ENCODE measurements around the gene TMOD3.

Gene TMOD3

DNA sequence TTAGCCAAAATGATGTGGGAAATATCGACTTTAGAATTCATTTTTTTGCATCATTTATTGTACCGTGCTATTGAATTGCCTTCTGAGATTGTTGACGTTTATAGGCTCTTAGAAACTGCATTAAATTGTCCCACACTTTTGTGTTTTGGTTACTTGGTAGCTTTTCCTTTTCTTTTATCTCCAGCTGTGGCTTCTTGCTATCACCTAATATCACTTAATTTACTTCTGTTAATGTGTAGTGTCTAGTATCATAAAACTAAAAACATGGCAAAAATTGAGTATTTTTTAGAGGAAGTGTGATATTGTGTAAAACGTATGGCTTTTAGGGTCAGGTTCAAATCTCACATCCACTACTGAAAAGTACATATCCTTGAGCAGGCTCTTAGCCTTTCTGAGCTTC, 11.2 kb downstream of the TMOD3 start:
- DNase-seq (ENCODE audit: extremely low spot score) = no peak
- CTCF ChIA-PET = interaction anchor here (1.0 kb wide), 1 partner anchor 44 kb away, joined by 3 read pairs; no protein-coding TSS in a partner anchor
- POLR2A ChIA-PET = no interaction called here
- TF ChIP-seq ZNF384 (IDR thresholded peaks at IDR 0.05) (no peak), BHLHE40 (IDR thresholded peaks at IDR 0.05; ENCODE audit: borderline replicate concordance) (no peak), L3MBTL2 (conservative IDR thresholded peaks at IDR 0.05) (no peak), HDGF (IDR thresholded peaks at IDR 0.05; ENCODE audit: borderline replicate concordance) (no peak), FOXK2 (IDR thresholded peaks at IDR 0.05) (no peak), SUZ12 (IDR thresholded peaks at IDR 0.05) (no peak), FOXA1 (IDR thresholded peaks at IDR 0.05) (no peak), NFRKB (IDR thresholded peaks at IDR 0.05) (no peak), TARDBP (IDR thresholded peaks at IDR 0.05) (no peak)

GRCh38 chr15:51841406-51842040, 12.1 kb downstream of the TMOD3 start:
- TF ChIP-seq SP1 (IDR thresholded peaks at IDR 0.05) = no peak
- TF ChIP-seq ELF4 (IDR thresholded peaks at IDR 0.05) = no peak
- TF ChIP-seq L3MBTL2 (conservative IDR thresholded peaks at IDR 0.05) = no peak
- no peak for TF ChIP-seq FOXK2 (IDR thresholded peaks at IDR 0.05)
- no peak for TF ChIP-seq PKNOX1 (IDR thresholded peaks at IDR 0.05)
- TF ChIP-seq FOXM1 (IDR thresholded peaks at IDR 0.05; ENCODE audit: borderline replicate concordance) = no peak
- TF ChIP-seq ARNT (IDR thresholded peaks at IDR 0.05) = no peak
- TF ChIP-seq NFRKB (IDR thresholded peaks at IDR 0.05) = no peak
- TF ChIP-seq TARDBP (IDR thresholded peaks at IDR 0.05) = no peak
- no peak for TF ChIP-seq CTBP1 (IDR thresholded peaks at IDR 0.05; ENCODE audit: borderline replicate concordance)
- POLR2A ChIA-PET = interaction anchor here (1.4 kb wide), 1 partner anchor 11 kb away, joined by 4 read pairs; no protein-coding TSS in a partner anchor
- DNase-seq (ENCODE audit: extremely low spot score) = no peak
- CTCF ChIA-PET = no interaction called here

GRCh38 chr15:51842265-51842664, 12.8 kb downstream of the TMOD3 start:
- POLR2A ChIA-PET = interaction anchor here (1.4 kb wide), 1 partner anchor 12 kb away, joined by 4 read pairs; no protein-coding TSS in a partner anchor
- TF ChIP-seq CTBP1 (IDR thresholded peaks at IDR 0.05; ENCODE audit: borderline replicate concordance) (no peak), FOXA1 (IDR thresholded peaks at IDR 0.05) (no peak), FOXK2 (IDR thresholded peaks at IDR 0.05) (no peak), HDGF (IDR thresholded peaks at IDR 0.05; ENCODE audit: borderline replicate concordance) (no peak)
- CTCF ChIA-PET = no interaction called here
- no peak for DNase-seq (ENCODE audit: extremely low spot score)

DNA sequence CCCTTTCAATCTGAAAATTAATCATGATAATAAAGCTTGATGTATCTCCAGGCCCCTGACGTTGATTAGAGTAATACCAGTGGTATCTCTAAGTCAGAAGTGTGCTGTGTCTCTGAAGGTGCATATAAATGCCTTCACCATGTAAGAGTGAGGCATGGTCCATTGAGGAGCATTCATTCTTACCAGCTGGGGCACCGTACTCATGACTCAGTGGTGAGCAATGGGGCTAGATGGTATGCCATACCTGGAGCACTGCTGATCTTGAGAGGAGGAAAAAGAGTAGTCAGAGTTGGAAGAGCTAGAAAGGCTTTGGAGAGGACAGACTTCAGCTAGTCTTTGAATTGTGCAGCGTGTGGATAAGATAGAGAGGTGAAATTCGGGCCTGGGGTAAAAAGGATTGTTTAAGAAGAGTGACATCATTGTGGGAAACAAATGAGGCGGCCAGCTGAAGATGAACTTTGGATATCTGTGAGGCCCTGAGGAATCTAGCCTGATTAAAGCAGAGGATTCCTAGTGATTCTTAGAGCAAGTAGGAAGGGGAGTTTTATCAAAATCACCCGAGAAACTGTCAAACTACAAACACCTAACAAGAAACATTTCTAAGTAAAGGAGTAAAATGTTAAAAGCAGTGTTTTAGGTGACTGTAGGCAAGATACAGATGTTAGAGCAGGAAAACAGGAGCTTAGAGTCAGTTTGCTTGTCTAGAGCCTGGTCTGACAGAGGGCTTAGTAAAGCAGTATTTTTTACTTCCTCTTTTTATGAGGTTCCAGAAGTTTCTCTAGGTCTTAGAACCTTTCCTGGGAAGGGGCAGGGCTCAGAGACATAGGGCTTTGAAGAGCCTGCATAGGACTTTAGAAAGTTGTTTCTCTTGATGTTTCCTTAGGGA, 13.6 kb downstream of the TMOD3 start:
- POLR2A ChIA-PET = interaction anchor here (1.4 kb wide), 1 partner anchor 13 kb away, joined by 4 read pairs; no protein-coding TSS in a partner anchor
- CTCF ChIA-PET = interaction anchor here (0.6 kb wide), 1 partner anchor 11 kb away, joined by 3 read pairs; no protein-coding TSS in a partner anchor
- no peak for TF ChIP-seq FOXK2 (IDR thresholded peaks at IDR 0.05)
- no peak for DNase-seq (ENCODE audit: extremely low spot score)

DNA sequence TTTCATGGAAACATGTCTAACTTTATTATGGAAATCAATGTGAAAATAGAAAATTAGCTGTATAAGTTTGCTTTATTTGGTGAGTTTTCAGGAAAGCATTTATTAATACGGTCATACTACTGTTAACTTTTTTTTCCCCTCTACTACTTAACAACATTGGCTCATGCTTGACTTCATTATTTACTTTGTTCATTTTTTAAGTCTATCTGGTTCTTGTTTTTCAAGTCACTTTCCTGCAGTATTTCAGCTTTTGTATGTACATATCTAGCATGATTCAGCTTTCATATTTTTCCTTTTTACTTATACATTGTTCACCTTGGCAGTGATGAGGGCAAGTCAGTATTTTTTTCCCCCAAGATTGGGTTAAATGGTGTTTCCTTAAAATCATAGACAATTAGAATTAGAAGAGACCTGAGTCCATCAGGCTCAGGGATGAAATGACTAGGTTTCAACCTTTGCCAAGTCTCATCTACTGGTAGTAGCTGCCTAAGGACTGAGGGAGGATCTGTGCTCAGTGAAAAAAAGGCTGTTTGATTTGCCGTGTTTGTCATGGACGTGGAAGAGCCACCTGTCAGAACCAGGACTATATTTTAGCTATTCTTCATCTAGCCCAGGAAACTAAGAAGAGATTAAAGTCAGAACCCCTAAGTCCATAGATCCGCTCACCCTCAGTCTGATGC, 15.4 kb downstream of the TMOD3 start:
- ChIA-PET POLR2A (no interaction called here), CTCF (no interaction called here)
- TF ChIP-seq FOXA1 (IDR thresholded peaks at IDR 0.05) (no peak), L3MBTL2 (conservative IDR thresholded peaks at IDR 0.05) (no peak), HDGF (IDR thresholded peaks at IDR 0.05; ENCODE audit: borderline replicate concordance) (no peak)
- DNase-seq (ENCODE audit: extremely low spot score) = no peak

- POLR2A ChIA-PET = no interaction called here
- CTCF ChIA-PET = no interaction called here
- no peak for DNase-seq (ENCODE audit: extremely low spot score)
- TF ChIP-seq ARNT (IDR thresholded peaks at IDR 0.05) = no peak
- no peak for TF ChIP-seq TARDBP (IDR thresholded peaks at IDR 0.05)
- no peak for TF ChIP-seq PKNOX1 (IDR thresholded peaks at IDR 0.05)
- no peak for TF ChIP-seq LEF1 (IDR thresholded peaks at IDR 0.05; ENCODE audit: borderline replicate concordance)
- no peak for TF ChIP-seq BHLHE40 (IDR thresholded peaks at IDR 0.05; ENCODE audit: borderline replicate concordance)
- no peak for TF ChIP-seq SP1 (IDR thresholded peaks at IDR 0.05)
- no peak for TF ChIP-seq SUZ12 (IDR thresholded peaks at IDR 0.05)
- no peak for TF ChIP-seq ELF4 (IDR thresholded peaks at IDR 0.05)
- TF ChIP-seq FOXA1 (IDR thresholded peaks at IDR 0.05) = no peak
Observed at GRCh38 chr15:51846066-51846462, 16.6 kb downstream of the TMOD3 start.
